H1 (cell line): ENCODE measurements around the gene CCDC89. TPM values are rescaled to one million over a fixed set of nuclear protein-coding genes. Genes with fewer than 3 reads are reported as not detected.

Experiments
- CHD7 ChIP-seq: fragments of 300-600 bp; sonication (generic); IDR thresholded peaks from 2 replicates; pipeline ENCODE4 v1.7.1; 2012; ENCODE audit warnings: low read length, moderate library complexity, mild to moderate bottlenecking, inconsistent platforms; ENCODE audit not compliant: insufficient replicate concordance
- polyA plus RNA-seq, 7 experiments: library from polyadenylated mRNA; depleted of rRNA in 3 of 7; stranded (reverse) in 5 of 7; unstranded in 2 of 7; fragments of >200 nt in 5 of 7; fragments of 200-250 nt in 2 of 7; gene quantifications; 1 replicate in 5 of 7; 2 replicates in 1 of 7; 4 replicates in 1 of 7; pipeline versions ENCODE4 v1.2.1 to v1.2.3, GENCODE V29; 2011 to 2013; ENCODE audit warnings: missing spikeins in 2 of 7, mixed read lengths in 2 of 7
- total RNA-seq: library from RNA; stranded (reverse); fragmentation: NEBNext Ultra II Directional; extraction: Animal tissue kit (Norgen Biotek cat#: 25700); gene quantifications from 2 replicates; pipeline ENCODE4 v1.2.1, GENCODE V29; 2021

The CCDC89 gene
- total and polyA plus RNA-seq, 2 of the 8 experiments (the other 6 are each of a cell fraction or from before 2014, with no cell fraction given), result not detected

GRCh38 chr11:85661972-85662664 lies 23.9 kb downstream of the CCDC89 start (continued):
- no peak for TF ChIP-seq CHD7
